Measurements from ENCODE around the gene STK32B. TPM values are rescaled to one million over a fixed set of nuclear protein-coding genes. Genes with fewer than 3 reads are reported as not detected.

STK32B gene
- total and polyA plus RNA-seq, 2 of the 4 experiments (the other 2 are of a cell fraction) = 5.5 to 6.3 TPM

- no peaks in the 10 kb centered on the region for H3K27me3 ChIP-seq (ENCODE audit: control insufficient read depth, insufficient read depth, low read length)
- H2BK5ac ChIP-seq (ENCODE audit: low read depth, low read length, poor library complexity, severe bottlenecking) = no peak overlapping the region
- intact Hi-C loops (cut with micrococcal nuclease) = no loop called here
- H3K36me3 ChIP-seq (ENCODE audit: control insufficient read depth, insufficient read depth, low read length) = no peaks in the 10 kb centered on the region
- no TSS peak for BruUV-seq (replicated peaks)
- CTCF ChIA-PET = no interaction called here
- no peak overlapping the region for H4K8ac ChIP-seq (ENCODE audit: low read depth in 2 of 2, low read length in 2 of 2)
- H3K9me1 ChIP-seq (ENCODE audit: insufficient read depth, low read length) = no peaks in the 10 kb centered on the region; the same call in 1 of the 2 replicates
- no peak overlapping the region for H3K9ac ChIP-seq (ENCODE audit: low read depth, low read length)
- H3K4me1 ChIP-seq (ENCODE audit: control insufficient read depth, insufficient read depth, low read length) = no peaks in the 10 kb centered on the region
- no peak overlapping the region for H2AK5ac ChIP-seq (ENCODE audit: low read depth, low read length)
- DNase-seq (no peak), ATAC-seq (ENCODE audit: low read depth) (no peak)
- H3K56ac ChIP-seq (ENCODE audit: extremely low read depth, insufficient read depth, low read length) = no peak overlapping the region
- no peak overlapping the region for H3K18ac ChIP-seq (ENCODE audit: low read depth, low read length)
- no peak overlapping the region for H3K14ac ChIP-seq (replicated peaks; ENCODE audit: low read depth, low read length)
- in situ Hi-C loops (cut with MboI; ENCODE audit: low sequenced_read_pairs) = no loop called here
- no peak overlapping the region for H3K4ac ChIP-seq (ENCODE audit: low read depth, low read length)
- peaks cover 6% of the 10 kb centered on the region; the same call in 1 of the 2 replicates for H4K20me1 ChIP-seq (ENCODE audit: insufficient read depth, low read length)
- H3K23ac ChIP-seq (ENCODE audit: low read depth, low read length) = no peak overlapping the region
- H2BK20ac ChIP-seq (ENCODE audit: low read depth, low read length) = no peak overlapping the region
- H3K4me2 ChIP-seq (ENCODE audit: low read depth, low read length) = no peak overlapping the region
- dilution Hi-C loops (cut with HindIII; ENCODE audit: low sequenced_read_pairs, unreplicated experiment) = no loop called here
- no peaks in the 10 kb centered on the region for H3K9me3 ChIP-seq (ENCODE audit: control insufficient read depth, insufficient read depth, low read length)
- TF ChIP-seq RFX5 (IDR thresholded peaks at IDR 0.05; ENCODE audit: low read depth, low read length) = no peak
- no peak overlapping the region for H2AFZ ChIP-seq (replicated peaks; ENCODE audit: low read length, poor library complexity)
- H2BK15ac ChIP-seq (ENCODE audit: low read depth, low read length) = no peak overlapping the region
- H3K4me3 ChIP-seq (ENCODE audit: insufficient read depth, low read depth, low read length) = no peak overlapping the region
- H2AK9ac ChIP-seq (replicated peaks; ENCODE audit: low read depth, low read length, poor library complexity) = no peak overlapping the region
- POLR2A ChIA-PET (ENCODE audit: unreplicated experiment) = no interaction called here
- H2BK120ac ChIP-seq (ENCODE audit: low read depth, low read length) = no peak overlapping the region
- H4K91ac ChIP-seq (ENCODE audit: insufficient read depth, low read depth, low read length) = no peak overlapping the region
- peaks cover 5 to 20% of the 10 kb centered on the region in 2 experiments; a peak in 3 of 4 replicates for H3K79me1 ChIP-seq (ENCODE audit: low read depth in 1 of 2, low read length in 2 of 2)
- no peak overlapping the region for H3K27ac ChIP-seq (ENCODE audit: insufficient read depth, low read length)
- H4K5ac ChIP-seq (ENCODE audit: low read depth, low read length) = no peak overlapping the region
- WGBS, 2 experiments (ENCODE audit: extremely low coverage in 2 of 2, insufficient read length in 1 of 2) = 50% methylated on average over 1 of the region's 5 CpGs; no CpG with 5 or more reads in 1 of the 2 experiments
These were observed 18.6 kb downstream of the STK32B start for GRCh38 chr4:5069901-5070300.
